Astrocyte of the hippocampus (primary cell): Measurements from ENCODE around the gene CLDN20.

Experiments used
- DNase-seq: peaks from one replicate; pipeline ENCODE4 v3.0.0; 2011; ENCODE audit warnings: low read depth, low spot score

Gene CLDN20

GRCh38 chr6:155269765-155270164 is 6.0 kb downstream of the CLDN20 start:
- DNase-seq, result no peak

- no peak for DNase-seq
Observed at GRCh38 chr6:155270561-155271091, 6.8 kb downstream of the CLDN20 start.

DNA sequence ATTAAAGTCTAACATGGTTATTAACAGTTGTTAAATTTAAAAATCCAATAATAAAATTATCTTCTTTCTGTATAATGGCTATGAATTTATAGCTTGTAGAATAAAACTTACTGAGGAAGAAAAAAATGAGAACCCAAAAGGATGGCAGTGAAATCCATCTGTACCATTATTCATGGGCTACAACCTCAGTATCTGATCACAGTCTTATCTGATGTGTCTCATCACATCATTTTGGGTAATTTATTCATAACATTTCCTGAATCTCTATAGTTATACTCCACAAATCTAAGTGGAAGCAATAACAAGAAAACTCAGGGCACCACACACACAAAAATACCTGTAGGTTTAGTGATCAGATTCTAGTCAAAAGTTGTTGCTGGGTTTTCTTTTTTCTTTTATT is 7.3 kb downstream of the CLDN20 start:
- DNase-seq, result no peak

DNA sequence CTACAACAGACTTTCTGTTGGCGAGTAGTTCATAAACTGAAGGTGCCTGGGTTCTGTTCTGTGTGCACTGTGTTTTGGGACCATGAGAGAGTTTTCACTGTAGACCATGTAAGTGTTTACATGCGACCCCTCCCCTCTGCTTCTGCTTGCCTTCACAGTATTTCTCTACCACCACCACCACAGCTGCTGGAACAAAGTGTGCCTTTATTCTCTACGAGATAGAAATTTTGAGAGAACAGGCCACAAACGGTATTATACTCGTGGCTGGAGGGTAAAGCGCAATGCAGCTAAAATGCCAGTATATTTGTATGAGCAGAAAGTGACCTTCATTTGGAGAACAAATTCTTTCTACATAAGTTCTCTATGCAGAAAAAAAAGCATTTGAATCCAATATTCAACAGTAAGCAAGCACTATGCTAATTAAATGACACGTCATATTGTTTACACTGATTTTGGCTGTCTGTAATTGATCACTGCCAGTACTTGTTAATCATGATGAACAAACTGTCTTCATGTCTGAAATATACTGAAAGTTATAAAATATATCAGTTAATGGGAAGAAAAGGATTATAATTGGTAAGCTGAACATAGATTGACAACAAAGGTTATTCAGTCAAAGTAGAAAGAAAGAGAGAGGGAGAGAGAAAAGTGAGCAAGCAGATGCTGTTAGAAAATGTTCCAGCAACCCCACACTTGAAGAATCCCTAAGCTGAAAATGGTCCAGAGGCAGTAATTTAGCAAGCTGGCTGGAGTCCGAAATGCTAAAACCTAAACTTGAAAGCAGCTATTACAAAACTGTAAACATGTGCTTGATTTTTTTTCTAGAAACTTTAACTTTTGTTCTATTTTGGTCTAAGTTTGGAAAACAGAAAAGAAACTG is 8.8 kb downstream of the CLDN20 start:
- DNase-seq, result peak; percentile 53

- peak; percentile 92 for DNase-seq
Observed at GRCh38 chr6:155273431-155273830, 9.6 kb downstream of the CLDN20 start.

- DNase-seq, result peak; percentile 25
Observed at GRCh38 chr6:155274106-155274505, 10.3 kb downstream of the CLDN20 start.

- peak; percentile 47 for DNase-seq
Observed at GRCh38 chr6:155274533-155274932, 10.7 kb downstream of the CLDN20 start.

GRCh38 chr6:155275808-155276480 is 12.1 kb downstream of the CLDN20 start:
- DNase-seq, result no peak

DNA sequence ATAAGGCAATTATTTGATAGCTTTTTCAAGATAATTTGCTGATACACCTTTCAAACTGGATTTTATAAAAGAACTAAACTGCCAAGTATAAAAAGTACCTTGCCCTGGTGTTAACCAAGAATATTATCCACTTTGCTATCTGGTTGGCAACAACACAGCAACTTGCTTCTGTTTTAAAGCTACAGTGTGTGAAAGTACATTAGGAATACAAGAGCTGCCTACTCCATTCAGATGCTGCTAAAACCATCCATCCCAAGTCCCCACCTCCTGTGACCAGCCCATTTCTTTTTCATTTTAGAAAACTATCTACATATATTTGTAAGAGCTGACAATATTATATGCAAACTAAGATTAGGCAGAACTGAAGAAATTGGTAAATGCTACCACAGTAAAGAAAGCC is 12.8 kb downstream of the CLDN20 start:
- DNase-seq, result no peak

DNA sequence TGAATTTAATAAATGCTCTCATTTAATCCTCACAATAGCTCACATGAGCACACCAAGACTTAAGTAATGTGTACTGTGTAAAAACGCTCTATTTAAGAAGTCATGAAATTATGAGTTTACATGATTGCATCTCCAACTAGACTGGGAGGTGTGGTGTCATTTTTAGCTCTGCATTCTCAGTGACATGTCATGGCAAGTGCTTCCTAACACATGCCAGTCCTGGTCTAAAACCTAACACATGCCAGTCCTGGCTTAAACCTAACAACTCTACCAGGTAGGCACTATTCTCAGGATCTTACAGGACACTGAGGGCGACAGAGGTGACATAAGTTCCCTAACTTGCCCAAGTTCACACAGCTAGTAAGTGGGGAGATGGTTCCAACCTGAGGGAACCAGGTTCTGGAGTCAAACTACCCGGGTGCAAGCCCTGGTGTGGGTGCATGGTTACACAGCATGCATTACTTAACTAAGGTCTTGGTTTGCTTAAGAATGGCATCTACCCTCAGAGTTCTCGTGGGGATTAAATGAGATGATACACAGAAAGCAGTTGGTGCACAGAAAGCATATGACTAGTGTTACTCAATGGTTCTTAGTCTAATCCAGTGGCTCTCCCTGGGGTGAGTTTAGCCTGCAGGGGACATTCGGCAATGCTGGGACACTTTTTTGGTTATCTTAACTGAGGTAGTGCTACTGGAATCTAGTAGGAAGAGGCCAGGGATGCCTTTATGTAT is 14.7 kb downstream of the CLDN20 start:
- DNase-seq, result no peak

GRCh38 chr6:155284775-155285174 is 21.0 kb downstream of the CLDN20 start:
- no peak for DNase-seq

GRCh38 chr6:155287762-155288161 is 23.9 kb downstream of the CLDN20 start:
- DNase-seq, result no peak

DNA sequence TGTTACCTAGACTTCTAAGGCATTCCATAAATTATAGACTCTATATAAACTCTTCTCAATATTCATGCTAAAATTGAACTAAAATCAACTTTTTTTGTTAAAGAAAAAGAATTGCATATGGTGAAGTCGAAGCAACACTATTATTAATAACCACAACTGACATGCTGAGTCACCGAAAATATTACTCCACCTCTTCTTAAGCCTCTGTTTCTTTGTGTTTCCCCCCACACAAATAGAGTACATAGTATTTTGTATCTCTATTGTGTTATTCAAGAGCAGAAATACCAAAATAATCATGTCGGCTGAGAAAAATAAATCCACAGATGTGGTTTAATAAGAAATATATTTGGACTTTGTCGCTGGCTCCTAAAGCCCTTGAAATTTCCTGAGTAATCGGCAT is 26.7 kb downstream of the CLDN20 start:
- no peak for DNase-seq

DNA sequence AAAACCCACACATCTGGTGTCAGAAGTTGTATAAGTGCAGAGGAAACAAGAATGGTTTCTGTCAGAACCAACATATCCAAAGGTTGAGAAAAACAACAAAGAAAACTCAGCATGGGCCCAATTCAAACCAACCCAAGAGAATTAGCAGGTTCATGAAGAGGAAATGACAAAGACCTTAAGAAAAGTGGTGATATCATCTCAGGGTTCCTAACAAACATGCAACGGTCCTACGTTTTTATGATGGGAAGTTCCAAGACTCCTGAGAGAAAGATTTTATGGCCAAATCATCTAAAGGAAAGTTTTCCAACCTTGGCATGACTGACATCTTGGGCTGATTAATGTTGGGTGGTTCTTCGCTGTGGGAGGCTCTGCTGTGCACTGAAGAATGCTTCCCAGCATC is 27.5 kb downstream of the CLDN20 start:
- DNase-seq, result no peak

GRCh38 chr6:155292711-155293110 is 28.9 kb downstream of the CLDN20 start:
- DNase-seq, result no peak

DNA sequence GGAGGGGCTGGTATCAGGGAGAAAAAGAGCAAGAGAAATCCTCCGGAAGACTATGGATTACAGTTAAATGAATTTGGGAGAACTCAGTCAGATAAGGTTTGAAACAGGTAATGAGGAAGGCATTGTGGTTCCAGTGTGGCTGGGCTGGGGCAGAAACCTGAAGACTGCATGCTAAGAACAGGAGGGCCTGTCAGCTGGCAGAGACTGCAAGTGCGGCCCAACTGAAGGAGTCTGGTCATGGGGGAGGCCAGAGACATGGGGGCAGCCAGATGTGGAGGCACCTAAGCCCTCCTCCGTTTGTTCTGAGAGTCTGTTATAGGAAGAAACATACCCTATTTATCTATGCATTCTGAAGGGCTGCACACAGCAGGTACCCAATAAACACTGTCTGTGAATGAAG is 33.9 kb downstream of the CLDN20 start:
- no peak for DNase-seq

DNA sequence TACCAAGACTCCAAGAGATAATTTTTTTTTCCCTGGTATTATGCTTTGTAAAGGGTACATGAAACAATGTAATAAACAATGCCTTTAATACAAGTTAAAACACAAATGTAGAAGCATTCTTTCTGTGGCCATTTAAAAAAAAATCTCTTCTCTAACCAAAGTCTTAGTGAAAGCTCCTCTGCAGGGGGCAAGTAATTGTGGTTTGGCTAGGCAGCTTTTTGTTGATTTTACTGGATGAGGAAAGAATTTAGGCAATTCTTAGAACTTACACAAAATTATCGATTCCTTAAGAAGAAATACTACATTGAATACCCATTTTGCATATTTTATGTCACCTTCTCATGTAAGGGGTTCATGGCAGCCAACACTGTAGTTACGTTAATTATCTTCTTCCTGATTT is 38.1 kb downstream of the CLDN20 start:
- peak; percentile 80 for DNase-seq

- DNase-seq, result no peak
Observed at GRCh38 chr6:155303361-155303870, 39.6 kb downstream of the CLDN20 start.

DNA sequence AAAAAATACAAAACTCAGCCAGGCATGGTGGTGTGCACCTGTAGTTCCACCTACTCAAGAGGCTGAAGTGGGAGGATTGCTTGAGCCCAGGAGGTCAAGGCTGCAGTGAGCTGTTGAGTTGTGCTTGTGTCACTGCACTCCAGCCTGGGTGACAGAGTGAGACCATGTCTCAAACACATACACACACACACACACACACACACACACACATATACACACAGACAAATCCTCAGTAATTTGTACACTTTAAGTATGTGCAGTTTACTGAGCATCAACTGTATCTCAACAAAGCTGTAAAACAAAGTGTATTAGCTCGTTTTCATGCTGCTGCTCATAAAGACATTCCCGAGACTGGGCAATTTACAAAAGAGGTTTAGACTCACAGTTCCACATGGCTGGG is 43.1 kb downstream of the CLDN20 start:
- no peak for DNase-seq

- DNase-seq, result no peak
Observed at GRCh38 chr6:155309150-155309549, 45.3 kb downstream of the CLDN20 start.

DNA sequence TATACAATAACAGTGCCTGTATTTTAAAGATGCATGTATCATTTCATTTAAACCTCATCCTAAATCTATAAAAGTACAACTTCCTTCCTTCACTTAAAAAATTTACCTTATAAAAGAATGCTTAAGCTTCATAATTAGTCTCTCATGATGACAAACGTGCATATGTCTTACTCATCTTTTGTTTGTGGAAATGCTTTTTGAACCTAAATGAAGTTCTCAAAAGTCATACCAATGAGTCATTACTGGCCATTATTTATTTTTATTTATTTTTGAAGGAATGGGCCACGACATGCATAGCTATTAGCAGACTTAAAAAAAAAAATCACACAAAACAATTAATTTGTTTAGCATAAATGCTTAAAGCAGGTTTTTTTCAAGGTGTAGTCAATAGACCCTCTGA is 46.8 kb downstream of the CLDN20 start:
- no peak for DNase-seq

GRCh38 chr6:155311086-155311485 is 47.3 kb downstream of the CLDN20 start:
- DNase-seq, result no peak
